ENCODE results near the gene BLM.
"Not testable (repeated sequence)": the region's sequence is repeated elsewhere in the genome, so short reads cannot be mapped to it uniquely, and the experiment has no call there.

The BLM gene

GRCh38 chr15:90823455-90823974 lies 106.4 kb downstream of the BLM start:
- no peak for FAIRE-seq

GRCh38 chr15:90825115-90825899 lies 108.2 kb downstream of the BLM start:
- not testable (repeated sequence) for FAIRE-seq

- FAIRE-seq = not testable (repeated sequence)
Observed at GRCh38 chr15:90826206-90826885, 109.2 kb downstream of the BLM start.

DNA sequence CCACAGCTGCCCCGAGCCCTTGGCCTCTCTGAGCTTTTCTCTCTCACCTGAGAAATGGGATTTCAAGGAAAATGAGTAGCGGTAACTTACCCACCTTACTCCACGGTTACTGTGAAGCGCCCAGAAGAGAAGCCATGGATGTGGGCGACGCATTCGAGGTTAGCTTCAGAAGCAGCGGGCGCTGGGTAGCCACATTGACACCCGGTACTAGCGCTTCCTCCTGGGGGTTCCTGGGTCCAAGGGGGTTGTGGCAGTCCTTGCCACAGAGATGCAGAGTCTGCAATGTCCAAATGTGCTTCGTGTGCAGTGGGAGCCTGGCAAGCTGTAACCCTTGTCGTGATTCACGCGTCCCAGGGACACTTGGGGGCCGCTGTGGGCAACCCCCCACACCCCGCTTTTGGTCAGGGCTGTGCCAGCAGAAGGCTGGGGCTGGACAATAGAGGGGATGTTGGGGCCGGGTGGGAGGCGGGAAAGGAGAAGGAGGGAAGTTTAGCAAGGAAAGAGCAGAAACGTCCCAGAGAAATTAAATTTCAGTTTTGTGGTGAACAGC lies 109.8 kb downstream of the BLM start:
- FAIRE-seq = no peak

- FAIRE-seq = no peak
Observed at GRCh38 chr15:90828111-90828510, 111.0 kb downstream of the BLM start.

- FAIRE-seq = no peak
Observed at GRCh38 chr15:90829126-90829525, 112.0 kb downstream of the BLM start.

DNA sequence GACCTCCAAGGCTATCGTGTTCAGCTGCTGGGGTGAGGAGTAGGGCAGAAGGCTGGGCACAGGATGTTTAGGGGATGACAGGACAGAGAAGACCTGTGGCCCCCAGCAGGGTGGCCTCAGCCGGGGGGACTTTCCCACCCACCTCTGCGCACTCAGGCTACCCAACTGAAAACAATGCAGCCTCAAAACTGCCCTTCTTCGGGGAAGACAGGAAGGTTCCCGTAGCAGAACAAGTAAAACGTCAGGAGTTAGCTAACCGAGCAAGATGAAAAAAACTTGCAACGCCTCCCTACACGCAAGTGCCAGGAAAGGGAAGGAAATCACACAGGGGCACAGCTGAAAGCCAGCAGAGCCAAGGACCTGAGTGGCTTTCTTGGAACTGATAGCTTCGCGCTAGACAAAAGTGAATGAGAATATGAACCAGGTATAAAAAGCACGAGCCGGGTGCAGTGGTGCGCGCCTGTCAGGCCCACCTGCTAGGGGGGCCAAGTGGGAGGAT lies 112.8 kb downstream of the BLM start:
- FAIRE-seq = no peak

- FAIRE-seq = no peak
Observed at GRCh38 chr15:90834626-90835025, 117.5 kb downstream of the BLM start.

GRCh38 chr15:90836296-90836871 lies 119.2 kb downstream of the BLM start:
- no peak for FAIRE-seq

- no peak for FAIRE-seq
Observed at GRCh38 chr15:90837094-90837493, 119.9 kb downstream of the BLM start.

GRCh38 chr15:90838139-90838538 lies 121.0 kb downstream of the BLM start:
- FAIRE-seq = no peak

- FAIRE-seq = no peak
Observed at GRCh38 chr15:90838544-90838943, 121.4 kb downstream of the BLM start.

DNA sequence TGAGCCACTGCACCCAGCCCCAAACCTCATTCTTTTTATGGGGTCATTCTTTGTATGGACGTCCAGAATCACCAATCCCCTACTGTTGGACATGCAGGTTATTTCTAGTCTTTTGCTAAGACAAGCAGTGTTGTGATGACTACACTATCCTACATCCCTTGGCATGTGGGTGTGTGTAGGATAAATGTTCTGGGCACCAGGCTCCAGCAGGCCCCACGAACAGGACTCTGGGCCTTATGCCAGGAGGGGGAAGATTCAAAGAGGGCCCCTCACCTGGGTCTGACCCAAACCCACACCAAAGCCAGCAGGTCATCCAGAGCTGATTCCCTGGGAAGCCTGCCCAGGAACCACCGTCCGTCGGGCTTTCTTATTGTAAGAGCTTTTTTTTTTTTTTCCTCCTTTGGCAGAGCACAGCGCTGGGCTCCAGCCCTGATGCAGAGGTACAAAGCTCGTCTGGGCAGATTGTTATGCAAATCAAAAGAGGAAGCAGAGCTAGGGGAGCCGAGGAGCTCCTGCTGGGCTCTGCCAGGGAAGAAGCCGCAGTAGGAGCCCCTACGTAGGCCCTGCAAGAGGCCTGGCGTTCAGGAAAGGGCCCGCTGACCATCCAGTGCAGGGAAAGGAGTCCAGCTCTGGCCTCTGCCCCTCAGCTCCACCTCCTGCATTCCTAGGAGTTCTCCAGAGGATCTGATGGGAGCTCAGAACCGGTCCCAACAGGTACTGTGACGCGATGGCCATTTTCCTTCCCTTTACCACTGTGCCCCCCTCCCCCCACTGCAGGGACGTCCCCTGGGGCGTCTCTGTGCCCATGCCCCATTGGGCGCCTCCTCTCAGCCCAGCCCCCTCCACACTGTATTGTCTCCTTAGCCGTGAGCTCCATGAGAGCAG lies 122.3 kb downstream of the BLM start:
- FAIRE-seq = no peak

DNA sequence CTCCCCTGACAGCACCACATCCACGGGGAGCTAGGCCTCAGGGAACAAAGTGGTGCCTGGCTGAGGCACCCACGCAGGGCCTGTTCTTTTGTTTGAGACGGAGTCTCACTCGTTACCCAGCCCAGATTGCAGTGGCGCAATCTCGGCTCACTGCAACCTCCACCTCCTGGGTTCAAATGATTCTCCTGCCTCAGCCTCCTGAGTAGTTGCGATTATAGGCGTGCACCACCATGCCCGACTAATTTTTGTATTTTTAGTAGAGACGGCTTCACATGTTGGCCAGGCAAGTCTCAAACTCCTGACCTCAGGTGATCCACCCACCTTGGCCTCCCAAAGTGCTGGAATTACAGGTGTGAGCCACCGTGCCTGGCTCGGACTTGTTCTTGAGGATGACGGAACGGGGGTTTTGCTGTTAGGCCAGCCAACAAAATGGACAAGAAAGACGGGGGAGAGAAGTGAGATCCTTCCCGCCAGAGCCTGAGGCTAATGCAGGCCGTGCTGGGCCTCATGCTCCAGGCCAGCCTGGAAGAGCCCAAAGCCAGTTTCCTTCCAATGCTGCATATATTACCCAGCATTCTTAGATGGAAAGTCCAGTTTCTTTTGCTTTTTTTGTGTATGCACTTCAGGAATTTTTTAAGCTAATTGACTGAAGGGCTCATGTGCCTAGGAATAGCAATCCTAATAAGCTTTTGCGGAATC lies 123.2 kb downstream of the BLM start:
- no peak for FAIRE-seq

DNA sequence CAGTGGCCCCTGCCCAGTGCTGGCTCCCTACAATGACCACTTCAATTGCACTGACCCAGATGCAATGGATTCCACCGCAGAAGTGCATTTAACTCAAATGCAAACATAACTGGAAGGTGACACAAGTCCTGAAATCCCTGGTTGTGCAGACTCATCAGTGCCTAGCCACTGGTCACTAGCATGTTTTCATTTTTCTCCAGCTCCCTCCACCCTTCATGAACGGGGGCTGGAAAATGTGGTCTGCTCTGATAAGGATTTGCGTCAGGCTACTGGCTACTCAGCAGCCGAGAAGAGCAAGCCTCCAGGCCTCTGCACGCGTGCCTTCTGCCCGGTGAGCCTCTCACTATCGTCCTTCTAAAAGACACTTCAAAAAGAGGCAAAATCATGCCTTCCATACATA lies 123.8 kb downstream of the BLM start:
- no peak for FAIRE-seq

GRCh38 chr15:90844696-90845095 lies 127.5 kb downstream of the BLM start:
- FAIRE-seq = no peak

DNA sequence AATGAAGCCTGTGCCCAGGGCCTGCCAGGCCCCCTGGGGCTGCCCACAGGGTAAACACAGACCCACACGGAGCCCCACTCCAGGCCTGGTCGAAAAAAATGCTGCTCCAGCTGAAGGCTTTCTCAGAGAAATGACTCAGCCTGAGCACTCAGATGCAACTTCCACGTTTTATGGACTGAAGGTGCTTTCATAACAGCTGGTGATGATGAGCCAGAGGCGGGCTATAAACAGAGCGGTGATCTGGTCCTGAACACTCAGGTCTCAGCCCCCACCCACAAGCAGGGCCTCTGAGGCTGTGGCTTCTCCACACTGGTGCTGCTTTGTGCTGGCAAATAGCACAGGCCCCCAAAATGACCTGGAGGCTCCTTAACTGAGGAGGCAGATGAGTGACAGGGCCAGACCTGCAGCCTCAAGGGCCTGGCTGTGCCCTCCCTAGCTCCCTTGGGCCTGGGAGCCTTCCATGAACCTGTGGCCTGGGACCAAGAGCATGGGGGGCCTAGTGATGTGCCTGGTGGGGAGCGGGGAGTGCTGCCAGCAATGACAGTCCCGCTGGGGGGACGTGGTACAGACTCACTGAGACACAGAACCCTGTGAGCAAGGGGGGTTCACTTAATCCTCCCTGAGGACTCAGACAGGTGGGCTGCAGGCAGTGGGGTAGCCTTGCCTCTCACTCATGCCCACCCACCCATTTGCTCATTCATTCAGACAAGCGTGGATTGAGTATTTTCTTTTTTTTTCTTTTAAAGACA lies 128.2 kb downstream of the BLM start:
- no peak for FAIRE-seq

- FAIRE-seq = not testable (repeated sequence)
Observed at GRCh38 chr15:90849424-90849823, 132.3 kb downstream of the BLM start.

GRCh38 chr15:90851114-90851513 lies 134.0 kb downstream of the BLM start:
- no peak for FAIRE-seq

GRCh38 chr15:90851940-90852339 lies 134.8 kb downstream of the BLM start:
- FAIRE-seq = no peak

DNA sequence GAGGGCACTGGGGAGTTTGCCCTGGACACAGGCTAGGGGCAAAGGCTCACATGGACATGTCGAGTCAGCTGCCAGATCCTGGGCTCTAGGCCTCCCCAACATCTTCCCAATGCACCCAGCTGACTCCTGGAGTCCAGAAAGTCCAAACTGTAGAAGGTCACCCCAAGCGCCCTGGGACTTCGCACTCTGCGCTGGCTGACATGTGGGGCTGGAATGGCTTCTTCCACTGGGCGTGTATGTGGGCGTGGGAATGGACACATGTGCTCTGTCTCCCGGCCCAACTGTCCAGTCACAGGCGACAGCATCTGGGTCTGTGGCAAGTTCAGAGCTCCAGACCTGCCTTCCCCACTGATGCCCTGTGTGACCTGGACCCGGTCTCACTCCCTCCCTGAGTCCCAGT lies 138.0 kb downstream of the BLM start:
- no peak for FAIRE-seq
